H1 (cell line): ENCODE data around the gene RABL2A.
"Not testable (repeated sequence)": the region's sequence is repeated elsewhere in the genome, so short reads cannot be mapped to it uniquely, and the experiment has no call there.

Experiments used
- CBX8 ChIP-seq: fragments of 300-800, 300-1000 bp; sonication (generic); IDR thresholded peaks from 2 replicates; pipeline ENCODE4 v1.7.1; 2016; ENCODE audit warnings: low read depth, low read length, borderline replicate concordance
- CEBPB ChIP-seq: IDR thresholded peaks from 2 replicates; pipeline ENCODE4 v1.6.1; 2012; ENCODE audit warnings: low read depth, low read length
- TF ChIP-seq, protein P1 (sequence below): IDR thresholded peaks from 2 replicates; pipeline ENCODE4 v1.6.1; 2012; ENCODE audit warnings: inconsistent platforms

- TF ChIP-seq, protein P1, sequence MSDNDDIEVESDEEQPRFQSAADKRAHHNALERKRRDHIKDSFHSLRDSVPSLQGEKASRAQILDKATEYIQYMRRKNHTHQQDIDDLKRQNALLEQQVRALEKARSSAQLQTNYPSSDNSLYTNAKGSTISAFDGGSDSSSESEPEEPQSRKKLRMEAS: not testable (repeated sequence)
- not testable (repeated sequence) for TF ChIP-seq CBX8, CEBPB
Observed at GRCh38 chr2:113598738-113599137, 28.3 kb upstream of the RABL2A start.
